ENCODE data around the gene ZWILCH.
A peak's percentile ranks its signal among the peaks of the same experiment; 100 is the strongest.

The ZWILCH gene

DNA sequence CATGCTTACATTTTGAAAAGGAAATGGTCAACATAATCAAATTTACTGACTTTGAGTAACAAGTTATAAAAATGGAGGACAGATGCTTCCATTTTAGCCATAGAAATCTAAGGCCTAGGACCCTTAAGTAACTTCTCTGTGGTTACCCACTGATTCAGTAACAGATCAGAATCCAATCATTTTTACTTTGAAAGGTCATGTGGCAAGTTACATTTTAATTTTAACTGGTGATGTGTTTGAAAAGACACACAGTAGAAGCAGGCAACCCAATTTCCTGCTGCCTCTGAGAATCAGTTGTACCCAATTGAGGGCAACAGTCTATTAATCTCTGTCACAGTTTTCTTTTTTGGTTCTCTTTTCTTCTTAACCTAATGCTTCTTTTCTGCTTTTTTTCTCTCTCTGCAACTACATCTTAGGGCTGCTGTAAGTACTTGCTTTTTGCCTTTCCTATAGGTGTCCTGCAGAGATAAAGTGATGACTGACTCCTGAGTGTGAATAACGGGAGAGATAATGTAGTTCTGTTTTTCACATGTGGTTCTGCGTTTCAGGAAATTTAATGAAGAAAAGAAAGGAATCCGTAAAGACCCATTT is 3.3 kb downstream of the ZWILCH start:
- no peak for TF ChIP-seq POLR2A (IDR thresholded peaks at IDR 0.05; ENCODE audit: low read depth, low read length)
- no peak for TF ChIP-seq POLR2AphosphoS5 (IDR thresholded peaks at IDR 0.05; ENCODE audit: low read depth, low read length)
- TF ChIP-seq TAF1 (IDR thresholded peaks at IDR 0.05; ENCODE audit: borderline replicate concordance, low read depth, low read length): no peak
- FAIRE-seq (no peak), DNase-seq (ENCODE audit: insufficient read length) (no peak)

DNA sequence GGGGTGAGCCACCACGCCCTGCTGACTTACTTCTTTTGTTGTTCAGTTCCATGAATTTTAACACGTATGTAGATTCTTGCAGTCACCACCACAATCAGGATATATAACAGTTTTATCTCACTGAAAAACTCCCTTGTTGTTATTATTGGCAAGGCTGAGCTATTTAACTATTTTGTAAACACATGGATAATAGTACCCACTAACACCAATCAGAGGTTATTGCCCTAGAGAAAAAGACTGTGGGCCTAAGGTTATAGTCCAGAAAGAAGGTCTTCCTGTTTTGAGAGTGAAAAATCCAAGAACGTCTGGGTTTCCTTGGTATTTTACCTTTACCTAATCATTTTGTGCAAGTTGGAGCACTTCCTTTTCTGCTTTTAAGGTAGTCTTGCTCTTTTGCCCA is 9.5 kb downstream of the ZWILCH start:
- FAIRE-seq (no peak), DNase-seq (ENCODE audit: insufficient read length) (no peak)
- TF ChIP-seq POLR2A (IDR thresholded peaks at IDR 0.05; ENCODE audit: low read depth, low read length) (no peak), TAF1 (IDR thresholded peaks at IDR 0.05; ENCODE audit: borderline replicate concordance, low read depth, low read length) (no peak), POLR2AphosphoS5 (IDR thresholded peaks at IDR 0.05; ENCODE audit: low read depth, low read length) (no peak)

DNA sequence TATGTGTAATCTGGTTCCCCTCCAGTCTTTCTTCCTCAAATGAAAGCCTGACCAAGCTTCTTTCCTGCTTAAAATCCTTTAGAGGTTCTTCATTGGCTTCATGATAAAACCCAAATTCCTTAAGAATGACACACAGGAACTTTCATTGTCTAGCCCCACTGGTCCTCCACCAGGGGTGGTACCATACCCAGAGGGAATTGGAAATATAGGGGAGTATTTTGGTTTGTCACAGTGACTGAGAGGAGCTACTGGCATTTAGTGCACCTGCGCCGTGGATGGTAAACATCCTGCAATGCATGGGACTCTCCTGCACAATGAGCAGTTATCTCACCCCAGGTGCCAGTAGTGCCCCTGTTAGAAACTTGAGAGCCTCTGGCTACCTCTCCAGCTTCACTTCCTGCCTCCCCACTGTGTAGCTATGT is 10.8 kb downstream of the ZWILCH start:
- no peak for TF ChIP-seq TAF1 (IDR thresholded peaks at IDR 0.05; ENCODE audit: borderline replicate concordance, low read depth, low read length)
- TF ChIP-seq POLR2A (IDR thresholded peaks at IDR 0.05; ENCODE audit: low read depth, low read length): no peak
- no peak for TF ChIP-seq POLR2AphosphoS5 (IDR thresholded peaks at IDR 0.05; ENCODE audit: low read depth, low read length)
- DNase-seq (ENCODE audit: insufficient read length) (no peak), FAIRE-seq (no peak)

DNA sequence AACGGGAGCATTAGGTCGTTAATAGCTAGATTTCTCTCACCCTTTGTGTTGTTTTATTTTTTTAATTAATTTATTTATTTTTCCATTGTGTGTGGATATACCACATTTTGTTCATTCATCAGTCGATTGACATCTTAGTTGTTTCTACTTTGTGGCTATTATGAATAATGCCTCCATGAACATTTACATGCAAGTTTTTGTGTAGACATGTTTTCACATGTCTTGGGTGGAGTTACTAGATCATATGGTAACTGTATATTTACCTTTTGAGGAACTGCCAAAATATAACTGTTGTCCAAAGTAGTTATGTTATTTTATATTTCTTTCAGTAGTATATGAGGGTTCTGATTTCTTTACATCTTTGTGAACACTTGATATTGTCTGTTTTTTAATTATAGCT is 18.8 kb downstream of the ZWILCH start:
- TF ChIP-seq POLR2A (IDR thresholded peaks at IDR 0.05; ENCODE audit: low read depth, low read length) (no peak), POLR2AphosphoS5 (IDR thresholded peaks at IDR 0.05; ENCODE audit: low read depth, low read length) (no peak), TAF1 (IDR thresholded peaks at IDR 0.05; ENCODE audit: borderline replicate concordance, low read depth, low read length) (no peak)
- DNase-seq (ENCODE audit: insufficient read length) (no peak), FAIRE-seq (no peak)

DNA sequence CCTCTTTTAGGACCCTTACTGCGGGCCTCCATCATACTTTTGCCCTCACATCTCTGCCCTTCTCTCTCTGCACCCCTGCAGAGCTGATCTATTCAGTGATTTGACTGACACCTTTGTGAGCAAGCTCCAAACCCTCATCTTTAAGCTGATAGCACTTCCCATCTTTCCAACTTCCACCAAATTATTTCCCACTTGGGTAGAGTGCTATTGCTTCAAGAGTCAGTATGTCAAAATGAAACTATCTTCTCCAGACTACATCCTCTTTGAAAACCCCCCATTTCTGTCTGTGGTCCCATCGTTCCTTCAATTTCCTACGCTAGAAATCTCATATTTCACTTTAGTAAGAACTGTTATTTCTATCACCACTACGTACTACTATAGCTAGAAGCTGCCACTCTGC is 19.7 kb downstream of the ZWILCH start:
- FAIRE-seq: peak; percentile 42
- TF ChIP-seq POLR2A (IDR thresholded peaks at IDR 0.05; ENCODE audit: low read depth, low read length) (no peak), POLR2AphosphoS5 (IDR thresholded peaks at IDR 0.05; ENCODE audit: low read depth, low read length) (no peak), TAF1 (IDR thresholded peaks at IDR 0.05; ENCODE audit: borderline replicate concordance, low read depth, low read length) (no peak)
- no peak for DNase-seq (ENCODE audit: insufficient read length)

DNA sequence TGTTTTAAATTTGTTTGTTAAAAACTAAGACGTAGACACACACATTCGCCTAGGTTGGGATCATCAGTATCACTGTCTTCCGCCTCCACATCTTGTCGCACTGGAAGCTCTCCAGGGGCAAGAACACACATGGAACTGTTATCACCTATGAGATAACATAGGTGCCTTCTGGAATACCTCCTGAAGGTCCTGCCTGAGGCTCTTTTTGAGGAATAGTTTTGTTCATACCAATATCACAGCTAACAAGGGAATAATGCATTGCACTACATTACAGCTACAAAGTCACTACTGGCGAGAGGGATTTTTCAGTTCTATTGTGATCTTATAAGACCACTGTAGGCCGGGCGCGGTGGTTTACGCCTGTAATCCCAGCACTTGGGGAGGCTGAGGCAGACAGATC is 29.9 kb downstream of the ZWILCH start:
- DNase-seq (ENCODE audit: insufficient read length): no peak
- no peak for FAIRE-seq

DNA sequence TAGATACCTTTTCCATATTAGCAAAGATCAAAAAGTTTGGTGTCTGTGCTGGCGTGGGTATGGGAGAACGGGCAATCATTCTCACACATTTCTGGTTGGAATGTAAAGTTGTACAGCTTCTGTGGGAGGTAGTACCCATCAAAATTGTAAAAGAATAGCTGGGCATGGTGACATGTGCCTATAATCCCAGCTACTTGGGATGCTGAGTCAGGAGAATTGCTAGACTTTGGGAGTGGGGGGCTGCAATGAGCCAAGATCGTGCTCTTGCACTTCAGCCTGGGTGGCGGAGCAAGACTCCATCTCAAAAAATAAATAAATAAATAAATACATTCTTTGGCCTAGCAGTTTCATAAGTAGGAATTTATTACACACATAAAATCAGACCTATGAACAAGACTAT is 37.8 kb downstream of the ZWILCH start:
- no peak for FAIRE-seq
- TF ChIP-seq POLR2AphosphoS5 (IDR thresholded peaks at IDR 0.05; ENCODE audit: low read depth, low read length) (no peak), TAF1 (IDR thresholded peaks at IDR 0.05; ENCODE audit: borderline replicate concordance, low read depth, low read length) (no peak), POLR2A (IDR thresholded peaks at IDR 0.05; ENCODE audit: low read depth, low read length) (no peak)
- no peak for DNase-seq (ENCODE audit: insufficient read length)

More for the DNA sequence above, 29.9 kb downstream of the ZWILCH start:
- TF ChIP-seq TAF1 (IDR thresholded peaks at IDR 0.05; ENCODE audit: borderline replicate concordance, low read depth, low read length) (no peak), POLR2AphosphoS5 (IDR thresholded peaks at IDR 0.05; ENCODE audit: low read depth, low read length) (no peak), POLR2A (IDR thresholded peaks at IDR 0.05; ENCODE audit: low read depth, low read length) (no peak)

DNA sequence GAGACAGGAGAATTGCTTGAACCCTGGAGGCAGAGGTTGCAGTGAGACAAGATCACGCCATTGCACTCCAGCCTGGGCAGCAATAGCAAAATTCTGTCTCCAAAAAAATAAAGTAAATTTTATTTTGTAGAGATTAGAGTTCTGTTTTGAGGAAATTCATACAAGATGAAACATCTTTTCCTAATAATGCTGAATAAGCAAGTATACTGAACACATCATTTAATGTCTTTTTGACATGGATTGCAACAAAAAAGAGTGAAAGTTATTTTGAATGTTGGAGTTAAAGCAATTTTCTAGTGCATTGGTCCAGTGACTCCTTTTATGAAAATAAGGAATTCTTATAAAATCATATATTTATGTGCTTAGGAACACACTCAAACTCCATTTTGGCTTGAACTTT is 40.1 kb downstream of the ZWILCH start:
- no peak for FAIRE-seq
- TF ChIP-seq TAF1 (IDR thresholded peaks at IDR 0.05; ENCODE audit: borderline replicate concordance, low read depth, low read length): no peak
- TF ChIP-seq POLR2A (IDR thresholded peaks at IDR 0.05; ENCODE audit: low read depth, low read length): no peak
- no peak for DNase-seq (ENCODE audit: insufficient read length)

DNA sequence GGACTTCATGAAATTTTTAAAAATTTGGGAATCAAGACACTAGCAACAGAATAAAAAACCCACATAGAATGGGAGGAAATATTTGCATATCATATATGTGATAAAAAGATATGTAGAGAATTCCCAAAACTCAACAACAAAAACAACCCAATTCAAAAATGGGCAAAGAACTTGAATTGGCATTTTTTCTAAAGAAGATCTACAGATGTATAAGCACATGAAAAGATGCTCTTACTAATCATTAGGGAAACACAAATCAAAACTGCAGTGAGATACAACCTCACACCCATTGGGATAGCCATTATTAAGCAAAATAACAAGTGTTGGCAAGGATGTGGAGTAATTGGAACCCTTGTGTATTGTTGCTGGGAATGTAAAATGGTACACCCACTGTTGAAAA is 50.6 kb downstream of the ZWILCH start:
- no peak for FAIRE-seq
- no peak for DNase-seq (ENCODE audit: insufficient read length)
- TF ChIP-seq TAF1 (IDR thresholded peaks at IDR 0.05; ENCODE audit: borderline replicate concordance, low read depth, low read length) (no peak), POLR2A (IDR thresholded peaks at IDR 0.05; ENCODE audit: low read depth, low read length) (no peak), POLR2AphosphoS5 (IDR thresholded peaks at IDR 0.05; ENCODE audit: low read depth, low read length) (no peak)

DNA sequence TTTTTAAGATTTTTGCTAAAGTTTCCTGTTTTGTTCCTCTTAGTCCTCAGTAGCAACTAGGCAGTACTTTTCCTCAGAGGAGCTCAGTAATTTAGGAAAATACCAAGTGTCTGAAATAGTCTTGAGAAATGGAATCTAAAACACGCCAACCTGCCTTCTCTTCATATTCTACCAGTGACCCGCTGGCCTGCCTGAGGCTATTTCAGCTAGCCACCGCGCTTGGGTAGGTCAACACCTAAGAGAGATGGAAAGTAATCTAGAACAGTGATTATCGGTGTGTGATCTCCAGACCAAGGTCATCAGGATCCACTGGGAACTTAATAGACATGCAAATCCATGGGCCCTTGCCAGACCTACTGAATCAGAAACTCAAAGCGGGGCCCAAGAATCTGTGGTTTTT is 53.1 kb downstream of the ZWILCH start:
- no peak for TF ChIP-seq POLR2A (IDR thresholded peaks at IDR 0.05; ENCODE audit: low read depth, low read length)
- no peak for TF ChIP-seq POLR2AphosphoS5 (IDR thresholded peaks at IDR 0.05; ENCODE audit: low read depth, low read length)
- no peak for TF ChIP-seq TAF1 (IDR thresholded peaks at IDR 0.05; ENCODE audit: borderline replicate concordance, low read depth, low read length)
- no peak for DNase-seq (ENCODE audit: insufficient read length)
- no peak for FAIRE-seq

DNA sequence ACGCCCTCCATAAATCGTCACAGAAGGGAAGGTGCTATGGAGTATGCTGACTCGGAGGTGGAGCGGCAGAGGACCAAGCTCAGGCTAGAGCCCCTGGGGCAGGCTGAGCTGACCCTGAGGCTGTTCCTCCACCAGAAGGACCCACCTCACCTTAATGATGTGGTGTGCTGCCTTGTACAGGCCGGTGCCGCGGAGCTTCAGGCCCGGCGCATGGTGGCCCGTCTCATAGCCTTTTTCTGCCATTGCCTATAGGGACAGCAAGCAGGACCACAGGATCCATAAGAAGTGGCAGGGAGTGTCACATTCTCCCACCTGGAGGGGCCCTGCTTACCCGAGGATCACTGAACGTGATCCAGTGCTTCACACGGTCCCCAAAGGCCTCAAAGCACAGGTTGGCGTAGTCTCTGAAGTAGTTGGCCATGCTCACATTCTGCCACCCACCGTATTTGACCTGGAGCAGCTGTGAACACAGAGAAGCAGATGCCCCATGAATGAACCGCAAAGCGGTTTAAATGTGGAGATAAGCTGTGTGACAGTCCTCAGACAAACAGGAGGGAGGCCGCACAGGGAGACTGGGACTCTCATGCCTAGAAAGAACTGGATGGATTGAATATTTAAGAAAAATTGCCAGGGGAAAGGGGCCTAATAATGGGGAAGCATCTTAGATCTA is 55.9 kb downstream of the ZWILCH start:
- no peak for FAIRE-seq
- DNase-seq (ENCODE audit: insufficient read length): no peak
- TF ChIP-seq POLR2AphosphoS5 (IDR thresholded peaks at IDR 0.05; ENCODE audit: low read depth, low read length) (no peak), TAF1 (IDR thresholded peaks at IDR 0.05; ENCODE audit: borderline replicate concordance, low read depth, low read length) (no peak)

DNA sequence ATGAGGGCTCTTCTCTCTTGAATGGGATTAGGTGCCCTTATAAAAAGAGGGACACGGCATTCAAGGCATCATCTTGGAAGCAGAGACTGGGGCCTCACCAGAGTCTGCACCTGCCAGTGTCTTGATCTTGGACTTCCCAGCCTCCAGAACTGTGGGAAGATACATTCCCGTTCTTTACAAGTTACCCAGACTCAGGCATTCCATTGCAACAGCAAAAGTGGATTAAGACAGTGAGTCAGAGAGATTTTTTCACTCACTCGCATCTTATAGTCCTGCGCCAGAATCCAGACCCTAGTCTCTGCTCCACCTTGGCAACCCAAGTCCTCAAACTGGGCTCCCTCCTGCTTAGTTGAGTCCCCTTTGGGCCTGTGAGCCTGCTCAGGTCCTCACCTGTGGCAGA is 58.0 kb downstream of the ZWILCH start:
- DNase-seq (ENCODE audit: insufficient read length) (no peak), FAIRE-seq (no peak)
- no peak for TF ChIP-seq POLR2A (IDR thresholded peaks at IDR 0.05; ENCODE audit: low read depth, low read length)

Measured in GM12892 (cell line).